ENCODE results near the gene NAA10.

GRCh38 chrX:153971124-153971449 lies 36.2 kb upstream of the NAA10 start:
- TF ChIP-seq, protein P1, sequence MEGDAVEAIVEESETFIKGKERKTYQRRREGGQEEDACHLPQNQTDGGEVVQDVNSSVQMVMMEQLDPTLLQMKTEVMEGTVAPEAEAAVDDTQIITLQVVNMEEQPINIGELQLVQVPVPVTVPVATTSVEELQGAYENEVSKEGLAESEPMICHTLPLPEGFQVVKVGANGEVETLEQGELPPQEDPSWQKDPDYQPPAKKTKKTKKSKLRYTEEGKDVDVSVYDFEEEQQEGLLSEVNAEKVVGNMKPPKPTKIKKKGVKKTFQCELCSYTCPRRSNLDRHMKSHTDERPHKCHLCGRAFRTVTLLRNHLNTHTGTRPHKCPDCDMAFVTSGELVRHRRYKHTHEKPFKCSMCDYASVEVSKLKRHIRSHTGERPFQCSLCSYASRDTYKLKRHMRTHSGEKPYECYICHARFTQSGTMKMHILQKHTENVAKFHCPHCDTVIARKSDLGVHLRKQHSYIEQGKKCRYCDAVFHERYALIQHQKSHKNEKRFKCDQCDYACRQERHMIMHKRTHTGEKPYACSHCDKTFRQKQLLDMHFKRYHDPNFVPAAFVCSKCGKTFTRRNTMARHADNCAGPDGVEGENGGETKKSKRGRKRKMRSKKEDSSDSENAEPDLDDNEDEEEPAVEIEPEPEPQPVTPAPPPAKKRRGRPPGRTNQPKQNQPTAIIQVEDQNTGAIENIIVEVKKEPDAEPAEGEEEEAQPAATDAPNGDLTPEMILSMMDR (IDR thresholded peaks at IDR 0.05), result no peak
- peak in 1 of 4 donors; percentile 41 for TF ChIP-seq POLR2A (IDR thresholded peaks at IDR 0.05)
